Spleen (tissue), 11 donors: ENCODE data around the gene RFPL1. TPM values are rescaled to one million over a fixed set of nuclear protein-coding genes. Genes with fewer than 3 reads are reported as not detected.
A peak's percentile ranks its signal among the peaks of the same experiment; 100 is the strongest.
"Not testable (repeated sequence)": the region's sequence is repeated elsewhere in the genome, so short reads cannot be mapped to it uniquely, and the experiment has no call there.

Source experiments
- DNase-seq: peaks from one replicate; pipeline ENCODE4 v3.0.0-alpha.2; 2020
- H3K27ac ChIP-seq, 8 donors: fragments of 200-600 bp; sonication (generic) in 7 of 8; 1 replicate in 4 of 8; 2 replicates in 4 of 8; pipeline versions ENCODE4 v1.5.0 to v1.8.0; 2016 to 2021; ENCODE audit warnings: inconsistent platforms in 4 of 8, mild to moderate bottlenecking in 4 of 8, moderate library complexity in 1 of 8
- H3K27me3 ChIP-seq, 7 donors: fragments of 200-600 bp; sonication (generic) in 6 of 7; replicated peaks in 1 of 7; 1 replicate in 4 of 7; 2 replicates in 3 of 7; pipeline versions ENCODE4 v1.5.0 to v1.8.0; 2016 to 2021; ENCODE audit warnings: inconsistent platforms in 3 of 7, mild to moderate bottlenecking in 1 of 7
- H3K36me3 ChIP-seq, 6 donors: fragments of 200-600 bp; sonication (generic) in 5 of 6; 1 replicate in 4 of 6; 2 replicates in 2 of 6; pipeline versions ENCODE4 v1.5.0 to v1.8.0; 2016 to 2021; ENCODE audit warnings: inconsistent platforms in 2 of 6
- H3K4me1 ChIP-seq, 6 donors: fragments of 200-600 bp; sonication (generic) in 5 of 6; 1 replicate in 3 of 6; 2 replicates in 3 of 6; pipeline versions ENCODE4 v1.5.0 to v1.8.0; 2016 to 2021; ENCODE audit warnings: inconsistent platforms in 3 of 6
- H3K4me3 ChIP-seq, 8 donors: fragments of 200-600 bp; sonication (generic) in 7 of 8; 1 replicate in 4 of 8; 2 replicates in 4 of 8; pipeline versions ENCODE4 v1.5.0 to v1.8.0; 2016 to 2021; ENCODE audit warnings: inconsistent platforms in 4 of 8, mild to moderate bottlenecking in 4 of 8, moderate library complexity in 2 of 8
- H3K9me3 ChIP-seq, 8 donors: fragments of 200-600 bp; sonication (generic) in 7 of 8; 1 replicate in 4 of 8; 2 replicates in 4 of 8; pipeline versions ENCODE4 v1.5.0 to v1.8.0; 2016 to 2021; ENCODE audit warnings: inconsistent platforms in 4 of 8
- CTCF ChIP-seq, 11 experiments: fragments of 200-600 bp in 7 of 11; fragments of 450-650 bp in 4 of 11; sonication (generic) in 4 of 11; IDR thresholded peaks in 8 of 11; conservative IDR thresholded peaks in 3 of 11; 1 replicate in 7 of 11; 2 replicates in 4 of 11; pipeline versions ENCODE4 v1.4.0 to v1.8.0; 2016 to 2021; ENCODE audit warnings: antibody characterized with exemption in 11 of 11, inconsistent platforms in 4 of 11, mild to moderate bottlenecking in 1 of 11
- POLR2A ChIP-seq, 3 donors: fragments of 450-650 bp; IDR thresholded peaks; one replicate each; pipeline ENCODE4 v1.5.1; 2017; ENCODE audit warnings: antibody characterized with exemption in 3 of 3, mild to moderate bottlenecking in 1 of 3
- POLR2AphosphoS5 ChIP-seq, 3 donors: sonication (generic); formaldehyde crosslinking; IDR thresholded peaks; one replicate each; pipeline ENCODE4 v1.5.1; 2017; ENCODE audit warnings: antibody characterized with exemption in 3 of 3
- WGBS, 5 donors: extraction: QIAGEN DNeasy Blood & Tissue Kit in 3 of 5; methylation state at CpG; one replicate each; pipeline versions ENCODE4 v1.1.5 to v1.1.7; 2013 to 2018; 5-methylcytosine and 5-hydroxymethylcytosine counted together
- intact Hi-C: fragments of 100-400 bp; cut with DNase I; formaldehyde crosslinking; loops from one replicate; pipeline ENCODE4 v1.15.0; 2023; ENCODE audit warnings: low total_unique reads
- polyA plus RNA-seq, 3 donors: library from polyadenylated mRNA; stranded (reverse); fragments of 200-250 nt; gene quantifications; one replicate each; pipeline ENCODE4 v1.2.1, GENCODE V29; 2013
- small RNA-seq, 4 donors: library from RNA; depleted of rRNA; stranded (forward); fragments of <200 nt; gene quantifications; one replicate each; pipeline ENCODE3, GENCODE V24; 2016
- total RNA-seq, 7 donors: library from RNA; depleted of rRNA in 3 of 7; stranded (reverse); fragments of >200 nt in 3 of 7; fragmentation: NEBNext Ultra II Directional in 4 of 7; extraction: Animal tissue kit (Norgen Biotek cat#: 25700) in 4 of 7; gene quantifications; one replicate each; pipeline versions ENCODE4 v1.1.0 to v1.2.1, GENCODE V29; 2016 to 2021
- donor health status: healthy with polysubstance abuse.
- donor health status: DM: no; HTN: no; CAD: no; lungs with moderate emphysema.
- donor health status: DM: no; HTN: no; CAD: no.
- donor health status: Bipolar disorder and iron deficiency.
- donor health status: healthy.
- donor health status: DM: no; HTN: no; CAD: no.
- donor health status: DM: yes; HTN: yes; CAD: no.

The RFPL1 gene
- total and polyA plus RNA-seq, 10 donors = 0.03 to 1.4 (median 0.11) TPM; not detected in 5

GRCh38 chr22:29487426-29487986, 49.1 kb downstream of the RFPL1 start:
- Histone ChIP-seq H3K27me3 (peaks cover 0 to 7% (median 0%) of the 10 kb centered on the region in 7 donors), H3K9me3 (no peaks in the 10 kb centered on the region), H3K4me3 (no peak overlapping the region), H3K4me1 (peaks cover 0 to 5% (median 2%) of the 10 kb centered on the region in 6 donors), H3K27ac (no peak overlapping the region), H3K36me3 (no peaks in the 10 kb centered on the region)
- intact Hi-C loops = no loop called here
- no peak for DNase-seq
- 70 to 90% (median 84%) methylated on average over 6 of the region's 6 CpGs for WGBS, 5 donors
- TF ChIP-seq POLR2AphosphoS5 (IDR thresholded peaks at IDR 0.05) = no peak
- TF ChIP-seq POLR2A (IDR thresholded peaks at IDR 0.05) = no peak
- TF ChIP-seq CTCF (IDR thresholded peaks at IDR 0.05 in 8 of 11, conservative IDR thresholded peaks at IDR 0.05 in 3 of 11) = no peak

- 45 to 66% (median 50%) methylated on average over 8 of the region's 8 CpGs for WGBS, 5 donors
- intact Hi-C loops, H3K4me3 ChIP-seq, H3K9me3 ChIP-seq, H3K36me3 ChIP-seq, H3K27me3 ChIP-seq, H3K4me1 ChIP-seq, DNase-seq: not testable (repeated sequence)
- H3K27ac ChIP-seq = peak overlapping the region in 3 of 8 donors; percentile 13 to 51 (median 27)
Observed at GRCh38 chr22:29489127-29489780, 50.9 kb downstream of the RFPL1 start.

- WGBS, 5 donors = 85 to 95% (median 92%) methylated on average over 6 of the region's 6 CpGs
- Histone ChIP-seq H3K4me3 (no peak overlapping the region), H3K27ac (no peak overlapping the region), H3K4me1 (peaks cover 0 to 3% (median 0%) of the 10 kb centered on the region in 6 donors), H3K27me3 (no peaks in the 10 kb centered on the region), H3K9me3 (peaks cover 0 to 9% (median 7%) of the 10 kb centered on the region in 8 donors), H3K36me3 (no peaks in the 10 kb centered on the region)
- TF ChIP-seq POLR2A (IDR thresholded peaks at IDR 0.05) (no peak), POLR2AphosphoS5 (IDR thresholded peaks at IDR 0.05) (no peak), CTCF (IDR thresholded peaks at IDR 0.05 in 8 of 11, conservative IDR thresholded peaks at IDR 0.05 in 3 of 11) (no peak)
- intact Hi-C loops = no loop called here
- DNase-seq = no peak
Observed at GRCh38 chr22:29491012-29491411, 52.6 kb downstream of the RFPL1 start.

Small RNAs within 50 kb of the gene (small RNA-seq; reads per million reads assigned to genes)
- 0 reads per million in 4 donors for gene AC000041.1

Other genes starting within 250 kb of the RFPL1 start
- gene EMID1, start 232.7 kb upstream of the RFPL1 start, total RNA-seq = 10 to 100 TPM; 38.0 to 90.3 (median 62.0) TPM
- 10 to 100 TPM; 18.5 to 62.6 (median 60.4) TPM for gene EMID1, start 232.7 kb upstream of the RFPL1 start, polyA plus RNA-seq
- 10 to 100 TPM; 17.6 to 45.8 (median 24.7) TPM for gene RHBDD3, start 170.6 kb upstream of the RFPL1 start, total RNA-seq
- gene RHBDD3, start 170.6 kb upstream of the RFPL1 start, polyA plus RNA-seq = 10 to 100 TPM; 16.3 to 36.5 (median 23.9) TPM
- gene EWSR1, start 170.3 kb upstream of the RFPL1 start, total RNA-seq = 100 to 1,000 TPM; 181 to 282 (median 266) TPM
- gene EWSR1, start 170.3 kb upstream of the RFPL1 start, polyA plus RNA-seq = 100 to 1,000 TPM; 127 to 207 (median 204) TPM
- 10 to 100 TPM; 13.8 to 41.5 (median 35.4) TPM for gene GAS2L1, start 131.9 kb upstream of the RFPL1 start, total RNA-seq
- 10 to 100 TPM in 1 of 3 donors, 1 to 10 TPM in 2; 7.0 to 21.7 (median 8.5) TPM for gene GAS2L1, start 131.9 kb upstream of the RFPL1 start, polyA plus RNA-seq
- 1 to 10 TPM in 5 of 7 donors, under 1 TPM in 2; 0.54 to 4.6 (median 2.0) TPM for gene RASL10A, start 122.9 kb upstream of the RFPL1 start, total RNA-seq
- 1 to 10 TPM; 1.8 to 6.1 (median 2.9) TPM for gene RASL10A, start 122.9 kb upstream of the RFPL1 start, polyA plus RNA-seq
- gene AP1B1, start 50.0 kb upstream of the RFPL1 start, total RNA-seq = 100 to 1,000 TPM in 6 of 7 donors, 10 to 100 TPM in 1; 92.6 to 150 (median 130) TPM
- gene AP1B1, start 50.0 kb upstream of the RFPL1 start, polyA plus RNA-seq = 10 to 100 TPM; 43.3 to 69.6 (median 56.0) TPM
- gene NEFH, start 41.6 kb downstream of the RFPL1 start, total RNA-seq = 1 to 10 TPM in 6 of 7 donors, under 1 TPM in 1; 0.60 to 1.7 (median 1.4) TPM
- 1 to 10 TPM in 1 of 3 donors, under 1 TPM in 2; 0.50 to 1.2 (median 0.70) TPM for gene NEFH, start 41.6 kb downstream of the RFPL1 start, polyA plus RNA-seq
- gene THOC5, start 115.2 kb downstream of the RFPL1 start, total RNA-seq = 10 to 100 TPM; 30.8 to 55.5 (median 40.7) TPM
- 10 to 100 TPM; 14.4 to 21.1 (median 18.1) TPM for gene THOC5, start 115.2 kb downstream of the RFPL1 start, polyA plus RNA-seq
- gene NIPSNAP1, start 142.5 kb downstream of the RFPL1 start, total RNA-seq = 10 to 100 TPM; 15.5 to 28.0 (median 23.5) TPM
- 10 to 100 TPM; 18.6 to 27.7 (median 24.7) TPM for gene NIPSNAP1, start 142.5 kb downstream of the RFPL1 start, polyA plus RNA-seq
- 10 to 100 TPM; 21.5 to 42.9 (median 32.6) TPM for gene NF2, start 165.1 kb downstream of the RFPL1 start, total RNA-seq
- 1 to 10 TPM; 3.9 to 8.3 (median 4.4) TPM for gene NF2, start 165.1 kb downstream of the RFPL1 start, polyA plus RNA-seq